GM18909 (cell line): Measurements from ENCODE around the gene MAP2K6.

Source experiments
- ATAC-seq: cut with Tn5 transposase; IDR thresholded peaks from one replicate; pipeline ENCODE4 v1.9.1; 2021; ENCODE audit warnings: mild to moderate bottlenecking; ENCODE audit not compliant: unreplicated experiment, poor library complexity

Gene MAP2K6

DNA sequence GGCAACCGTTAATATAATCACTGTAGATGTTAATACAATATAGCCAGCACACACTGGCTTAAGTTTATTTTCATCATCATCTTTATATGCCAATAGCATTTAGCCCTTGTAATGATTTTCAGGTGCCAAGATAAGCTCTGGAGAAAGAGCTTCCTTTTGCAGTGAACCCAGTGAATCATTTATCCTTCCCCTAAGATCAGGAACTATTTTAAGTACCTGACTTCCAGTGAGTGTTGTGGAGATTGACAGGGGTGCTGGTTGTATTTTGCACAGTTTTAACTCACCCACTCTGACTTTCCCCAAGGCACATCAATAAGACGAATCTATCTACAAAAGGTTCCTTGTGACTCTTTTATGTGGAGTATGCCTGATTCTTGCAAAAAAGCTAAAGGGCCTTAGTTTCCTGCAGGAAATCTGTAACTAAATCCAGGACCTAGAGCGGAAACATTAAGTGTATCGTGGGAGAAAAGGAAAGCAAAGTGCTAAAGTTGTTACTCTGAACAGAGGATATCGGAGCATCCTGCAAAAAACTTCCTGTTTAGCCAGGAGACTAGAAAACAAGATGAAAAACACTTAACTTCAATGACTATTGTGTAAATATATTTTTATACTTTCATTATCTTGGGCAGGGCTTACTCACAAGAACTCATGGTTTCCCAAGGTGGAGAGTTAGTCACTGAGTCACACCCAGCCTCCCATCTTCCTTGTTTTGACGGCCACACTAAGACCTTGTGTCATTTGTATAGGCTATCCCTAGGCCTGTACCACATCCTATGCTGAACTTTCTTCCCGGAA is 183.6 kb downstream of the MAP2K6 start:
- ATAC-seq, result no peak

DNA sequence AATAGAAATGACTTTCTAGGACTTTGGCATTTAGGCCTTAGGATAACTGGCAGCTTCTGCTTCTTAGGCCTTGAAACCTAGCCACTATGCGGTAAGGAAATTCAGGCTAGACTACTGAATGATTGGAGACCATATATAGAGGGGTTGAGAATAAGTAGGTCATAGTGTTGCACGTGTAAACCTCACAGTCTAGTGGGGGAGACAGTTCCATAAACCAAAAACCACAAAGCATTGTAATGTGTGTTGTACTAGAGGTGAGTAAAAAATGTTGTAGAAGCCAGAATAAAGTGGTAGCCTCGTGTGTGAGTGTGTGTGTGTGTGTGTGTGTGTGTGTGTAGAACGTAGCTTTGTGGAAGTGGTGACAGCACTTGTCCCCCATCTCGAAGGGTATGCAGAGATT is 188.5 kb downstream of the MAP2K6 start:
- ATAC-seq, result no peak
